CD4-positive, alpha-beta T cell treated with Interleukin-1 beta for 1 hour (primary cell): Measurements from ENCODE around the gene MCRIP2.
"Not testable (repeated sequence)": the region's sequence is repeated elsewhere in the genome, so short reads cannot be mapped to it uniquely, and the experiment has no call there.

Experiments used
- DNase-seq, 2 donors: peaks; one replicate each; pipeline ENCODE4 v3.0.0-alpha.2; 2020 to 2022

The MCRIP2 gene

GRCh38 chr16:683396-684070, 41.9 kb downstream of the MCRIP2 start:
- DNase-seq = no peak

- DNase-seq = peak; percentile 98 to 99
Measured at GRCh38 chr16:684071-684794, 42.6 kb downstream of the MCRIP2 start, which contains the start of gene JMJD8. JMJD8 (minus strand) TSS chr16:684334; CDS start chr16:684319, 15 bp downstream.

GRCh38 chr16:684961-685696, 43.5 kb downstream of the MCRIP2 start:
- no peak for DNase-seq

GRCh38 chr16:685967-686366, 44.3 kb downstream of the MCRIP2 start:
- DNase-seq = no peak

- DNase-seq = no peak
Measured at GRCh38 chr16:686459-687260, 45.0 kb downstream of the MCRIP2 start.

GRCh38 chr16:687499-687898, 45.9 kb downstream of the MCRIP2 start:
- no peak for DNase-seq

GRCh38 chr16:689175-689897, 47.7 kb downstream of the MCRIP2 start:
- no peak for DNase-seq

GRCh38 chr16:691242-691641, 49.6 kb downstream of the MCRIP2 start:
- not testable (repeated sequence) for DNase-seq

GRCh38 chr16:692356-693108, 50.9 kb downstream of the MCRIP2 start:
- DNase-seq = no peak

- no peak for DNase-seq
Measured at GRCh38 chr16:693364-693763, 51.7 kb downstream of the MCRIP2 start.

- peak in 1 of 2 donors; percentile 43 for DNase-seq
Measured at GRCh38 chr16:693766-694165, 52.1 kb downstream of the MCRIP2 start.

- DNase-seq = no peak
Measured at GRCh38 chr16:694187-694862, 52.7 kb downstream of the MCRIP2 start.

GRCh38 chr16:694863-695354, 53.3 kb downstream of the MCRIP2 start:
- DNase-seq = no peak

- DNase-seq = peak; percentile 66 to 73
Measured at GRCh38 chr16:695355-696089, 53.9 kb downstream of the MCRIP2 start.
